GM19328 (cell line): ENCODE results near the gene OTOR.

ENCODE experiments used
- ATAC-seq: cut with Tn5 transposase; IDR thresholded peaks from one replicate; pipeline ENCODE4 v1.9.1; 2021; ENCODE audit warnings: mild to moderate bottlenecking, moderate library complexity; ENCODE audit not compliant: unreplicated experiment

OTOR gene, protein sequence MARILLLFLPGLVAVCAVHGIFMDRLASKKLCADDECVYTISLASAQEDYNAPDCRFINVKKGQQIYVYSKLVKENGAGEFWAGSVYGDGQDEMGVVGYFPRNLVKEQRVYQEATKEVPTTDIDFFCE

DNA sequence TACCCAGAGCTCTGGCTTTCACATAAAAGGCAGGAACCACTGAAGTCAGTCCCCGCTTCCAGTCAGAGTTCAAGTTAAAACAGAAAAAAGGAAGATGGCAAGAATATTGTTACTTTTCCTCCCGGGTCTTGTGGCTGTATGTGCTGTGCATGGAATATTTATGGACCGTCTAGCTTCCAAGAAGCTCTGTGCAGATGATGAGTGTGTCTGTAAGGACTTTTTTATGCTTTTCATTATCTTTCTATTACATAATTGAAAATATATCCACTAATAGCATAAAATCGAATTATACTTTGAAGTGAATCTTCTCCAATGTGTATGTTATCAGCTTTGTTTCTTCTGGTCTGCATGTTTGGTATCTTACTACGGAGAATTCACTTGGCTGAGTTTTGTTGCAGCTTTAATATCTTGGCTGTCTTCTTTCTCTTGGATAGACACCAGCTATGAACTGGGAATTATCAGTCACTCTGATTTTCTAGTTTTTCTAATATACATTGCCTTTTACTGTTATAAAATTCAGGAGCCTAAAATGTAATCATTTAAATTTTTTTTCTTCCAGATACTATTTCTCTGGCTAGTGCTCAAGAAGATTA lies at the start of gene OTOR:
TSS of gene OTOR (plus strand) at position 51 of the 593 bp plus-strand sequence. CDS start at position 95, 44 bp downstream.
- no peak for ATAC-seq

DNA sequence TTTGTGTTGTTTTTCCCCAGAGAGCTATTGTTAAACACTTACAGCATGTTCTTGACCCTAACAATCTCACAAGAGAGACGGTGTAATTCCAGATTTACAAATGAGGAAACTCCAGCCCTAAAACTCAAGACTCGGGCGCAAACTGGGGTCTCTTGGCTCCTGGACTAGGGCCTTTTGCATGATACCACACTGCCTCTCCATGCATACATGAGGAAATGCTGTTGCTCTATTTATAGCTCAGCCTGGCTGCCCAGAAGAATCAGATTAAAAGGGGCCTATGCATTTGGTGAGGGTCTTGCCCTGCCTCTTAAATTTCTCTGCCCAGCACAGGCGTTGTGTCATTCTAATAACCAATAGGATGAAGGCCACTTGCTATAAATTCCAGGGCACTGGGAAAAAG lies 48.9 kb upstream of the OTOR start:
- no peak for ATAC-seq

DNA sequence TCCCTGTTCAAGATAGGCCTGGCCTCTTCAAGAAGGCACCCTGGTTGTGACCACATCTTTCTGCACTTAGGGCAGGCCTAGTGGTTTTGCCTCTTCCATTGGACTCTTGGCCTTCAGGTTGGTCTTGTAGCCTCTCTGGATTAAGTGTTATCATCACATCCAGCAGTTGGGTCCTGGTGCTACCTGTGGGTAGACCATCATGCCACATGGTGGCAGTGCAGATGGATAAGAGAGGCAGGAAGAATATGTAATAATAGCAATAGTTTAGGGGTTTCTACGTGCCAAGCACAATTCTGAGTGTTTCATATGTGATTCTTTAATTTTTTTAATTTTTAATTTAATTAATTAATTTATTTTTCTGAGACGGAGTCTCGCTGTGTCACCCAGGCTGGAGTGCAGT lies 46.9 kb upstream of the OTOR start:
- ATAC-seq: no peak

DNA sequence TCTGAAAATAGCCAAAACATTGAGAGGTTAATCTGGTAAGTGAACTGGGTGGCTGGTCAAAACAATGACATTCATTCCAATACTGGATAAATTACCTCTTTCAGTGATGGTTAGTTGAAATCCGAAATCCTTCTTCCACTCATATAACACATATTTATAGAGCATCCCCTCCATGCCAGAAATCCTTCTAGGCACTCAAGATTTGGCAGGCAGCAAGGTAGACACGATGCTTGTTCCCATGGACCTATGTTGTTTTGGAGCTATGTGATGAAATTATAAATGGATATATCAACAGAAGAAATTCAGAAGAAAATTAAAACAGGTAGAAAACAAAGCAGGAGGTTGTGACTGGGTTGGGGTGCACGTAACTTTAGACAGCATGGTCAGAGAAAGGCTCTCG lies 44.6 kb upstream of the OTOR start:
- ATAC-seq: no peak

DNA sequence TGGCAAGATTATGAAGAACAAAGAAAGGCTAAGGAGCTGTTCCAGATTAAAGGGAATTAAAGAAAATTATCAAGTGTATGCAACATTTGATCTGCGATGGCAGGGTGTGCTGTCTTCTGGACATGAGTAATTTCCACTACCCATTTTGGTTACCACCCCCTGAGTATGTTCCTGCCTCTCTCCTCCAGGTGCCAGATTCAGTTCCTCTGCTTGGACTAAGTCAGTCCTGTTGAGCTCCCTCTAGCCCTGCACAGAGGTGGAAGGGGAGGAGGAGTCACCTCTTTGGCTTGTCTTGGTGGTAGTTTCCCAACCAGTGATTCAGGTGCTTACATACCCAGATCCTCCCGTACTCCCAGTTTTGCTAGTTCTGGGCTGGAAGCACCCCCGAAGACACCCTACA lies 40.5 kb upstream of the OTOR start:
- no peak for ATAC-seq

DNA sequence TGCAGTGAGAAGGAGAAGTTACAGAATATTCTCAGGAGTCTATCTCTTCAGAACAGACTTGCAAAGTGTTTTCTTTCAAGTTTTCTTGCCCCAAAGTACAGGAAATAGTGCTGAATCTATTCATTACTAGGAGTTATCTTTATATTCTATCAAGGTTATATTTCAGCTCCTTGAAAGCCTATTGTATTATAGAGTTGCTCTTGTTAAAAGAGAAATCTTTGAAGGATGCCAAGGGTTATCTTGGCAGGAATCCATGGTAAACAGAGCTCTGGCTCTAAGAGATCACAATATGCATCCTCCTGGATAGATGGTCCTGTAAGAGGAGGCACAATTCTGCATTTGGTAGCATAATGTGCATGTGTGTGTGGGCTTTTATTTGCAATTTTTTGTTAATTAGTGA lies 39.6 kb upstream of the OTOR start:
- no peak for ATAC-seq

DNA sequence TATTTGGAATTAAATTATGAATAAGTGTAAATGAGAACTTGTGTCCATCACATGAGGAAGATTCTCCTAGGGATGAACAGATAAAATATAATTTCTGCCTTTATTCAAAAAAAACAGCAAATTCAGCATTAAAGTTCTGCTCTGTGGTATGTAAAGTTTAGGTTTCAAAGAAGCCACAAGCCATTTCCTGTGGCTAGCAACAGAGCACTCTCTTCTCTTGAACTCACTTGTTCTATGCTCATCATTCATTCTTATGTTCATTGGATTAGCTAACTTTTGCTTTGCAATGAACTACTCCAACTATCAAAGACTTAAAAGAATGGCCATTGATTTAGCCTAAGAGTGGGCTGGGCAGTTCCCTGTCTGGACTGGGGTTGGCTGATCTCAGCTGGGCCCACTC lies 39.1 kb upstream of the OTOR start:
- ATAC-seq: peak; percentile 83

DNA sequence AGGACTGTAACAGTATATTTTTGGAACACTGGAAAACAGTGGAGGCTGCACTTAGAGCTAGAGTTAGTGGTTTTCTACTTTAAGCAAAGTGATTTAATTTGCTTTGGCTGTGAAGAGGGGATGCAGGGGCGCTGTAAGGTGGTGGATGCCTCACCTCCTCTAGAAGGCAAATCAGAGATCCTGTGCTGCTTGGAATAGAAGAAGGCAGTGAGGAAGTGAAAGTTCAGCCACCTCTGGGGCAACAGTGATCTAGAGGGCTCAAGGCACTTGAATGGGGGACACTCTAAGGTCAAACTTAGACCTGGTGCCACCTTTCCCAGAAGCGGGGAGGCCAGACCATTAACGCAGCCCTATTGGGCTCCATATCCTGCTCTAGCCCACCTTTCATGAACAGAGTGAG lies 37.4 kb upstream of the OTOR start:
- ATAC-seq: no peak

DNA sequence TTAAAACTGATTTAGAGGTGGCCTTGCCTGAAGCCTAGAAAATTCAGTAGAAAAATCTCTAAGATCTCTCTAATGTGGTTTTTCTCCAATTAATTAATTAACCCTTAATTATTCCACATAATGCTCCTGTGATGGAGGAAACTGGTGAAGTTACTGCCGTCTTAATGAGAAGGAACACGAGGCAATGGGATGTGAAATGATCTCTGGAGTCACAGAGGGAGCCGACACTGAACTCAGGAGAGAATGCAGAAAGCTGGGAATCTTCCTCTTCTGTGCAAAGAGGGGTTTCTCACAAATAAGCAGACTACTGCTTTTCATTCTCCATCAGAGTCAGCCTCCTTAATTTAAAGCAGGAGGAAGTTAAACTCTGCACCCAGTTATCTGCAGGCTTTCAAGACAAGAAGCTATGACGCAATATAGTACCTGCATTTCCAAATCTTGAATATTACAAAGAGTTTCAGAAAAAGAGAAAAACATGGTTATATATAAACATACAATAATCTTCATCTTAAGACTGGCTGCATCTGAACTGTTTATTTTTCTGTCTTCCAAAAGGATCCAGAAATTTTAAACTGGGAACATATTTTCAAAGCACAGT lies 36.4 kb upstream of the OTOR start:
- no peak for ATAC-seq

DNA sequence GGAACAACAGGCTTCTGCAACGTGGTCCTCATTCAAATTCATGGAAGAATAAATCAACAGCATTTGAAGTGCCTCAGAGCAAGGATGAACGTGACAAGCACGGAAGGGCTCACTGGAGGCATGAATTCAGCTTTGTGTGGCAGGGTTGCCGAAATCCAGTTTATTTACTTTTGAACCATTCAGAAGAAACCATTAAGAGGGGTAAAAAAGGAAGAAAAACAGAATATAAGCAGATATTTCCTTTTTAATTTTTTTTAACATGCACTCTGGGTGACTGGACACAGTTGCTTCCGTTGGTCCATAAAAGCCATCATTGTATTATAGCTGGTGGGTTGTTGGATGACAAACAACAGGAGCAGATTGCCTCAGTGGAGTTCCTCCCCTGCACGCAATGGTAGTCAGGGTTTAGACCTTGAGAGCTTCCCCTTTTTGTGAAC lies 35.6 kb upstream of the OTOR start:
- no peak for ATAC-seq

DNA sequence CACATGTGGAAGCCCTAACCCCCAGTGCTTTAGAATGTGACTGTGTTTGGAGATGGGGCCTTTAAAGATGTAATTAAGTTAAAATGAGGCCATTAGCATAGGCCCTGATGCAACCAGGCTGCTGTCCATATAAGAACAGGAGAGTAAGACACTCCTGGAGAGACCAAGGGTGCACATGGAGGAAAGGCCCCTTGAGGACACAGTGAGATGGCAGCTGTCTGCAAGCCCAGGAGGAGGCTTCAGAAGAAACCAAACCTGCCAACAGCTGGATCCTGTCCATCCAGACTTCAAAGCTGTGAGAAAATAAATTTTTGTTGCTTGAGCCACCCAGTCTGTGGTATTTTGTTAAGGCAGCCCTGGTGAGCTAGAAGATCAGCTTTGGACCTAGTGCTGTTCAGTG lies 35.1 kb upstream of the OTOR start:
- ATAC-seq: no peak

DNA sequence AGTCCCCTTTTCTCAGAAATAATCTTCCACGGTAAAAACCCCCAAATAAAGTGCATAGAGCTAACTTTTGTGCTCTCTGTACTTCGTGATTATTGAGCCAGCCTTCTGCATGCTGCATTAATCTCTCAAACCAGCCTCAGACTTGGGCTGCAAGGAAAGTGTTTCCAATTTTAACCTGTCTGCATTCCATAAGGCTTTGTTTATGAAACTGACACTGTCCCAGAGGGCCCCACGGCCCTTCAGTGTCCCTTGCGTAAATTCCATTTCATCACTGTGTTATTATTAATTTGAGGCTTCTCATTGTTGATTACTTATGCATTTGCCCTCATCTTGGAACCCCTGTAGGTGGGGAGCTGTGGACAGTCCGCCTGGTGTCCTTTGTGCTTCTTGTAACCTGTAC lies 33.9 kb upstream of the OTOR start:
- no peak for ATAC-seq

DNA sequence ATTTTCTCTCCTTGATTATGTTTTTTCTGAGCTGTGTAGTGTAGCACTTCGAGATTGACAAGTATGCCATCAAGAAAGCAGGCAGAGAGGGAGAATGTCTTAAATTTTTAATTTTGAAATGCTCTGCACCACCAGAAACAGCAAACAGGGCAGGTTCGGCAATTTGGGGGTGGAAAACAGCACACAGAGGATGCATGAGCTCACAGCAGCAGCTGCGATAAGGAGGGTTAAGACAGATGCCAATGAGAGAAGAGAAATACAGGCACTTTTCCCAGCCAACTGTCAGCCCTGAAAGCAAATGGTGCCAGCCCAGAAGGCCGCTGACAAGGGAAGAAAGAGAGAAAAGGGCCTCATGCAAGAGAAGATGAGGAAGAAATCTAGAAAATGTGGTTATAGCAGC lies 33.4 kb upstream of the OTOR start:
- ATAC-seq: no peak

DNA sequence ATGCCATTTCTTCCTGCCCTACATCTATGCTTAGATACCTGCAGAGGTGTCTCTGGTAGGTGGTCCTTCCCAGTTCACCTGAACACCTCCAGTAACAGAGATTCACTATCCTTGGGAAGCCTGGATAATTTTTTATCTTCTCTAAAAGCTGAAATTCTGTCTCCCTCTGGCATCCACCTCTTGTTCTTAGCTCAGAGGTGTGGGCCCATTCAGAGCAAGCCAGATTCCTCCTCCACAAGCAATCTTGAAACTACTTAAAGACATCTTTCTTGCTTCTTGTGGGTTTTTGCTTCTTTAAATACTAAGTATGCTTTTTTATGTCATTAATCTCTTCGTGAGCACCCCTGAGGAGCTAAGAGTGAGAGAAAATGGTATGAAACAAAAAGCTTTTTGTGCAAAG lies 28.7 kb upstream of the OTOR start:
- no peak for ATAC-seq

DNA sequence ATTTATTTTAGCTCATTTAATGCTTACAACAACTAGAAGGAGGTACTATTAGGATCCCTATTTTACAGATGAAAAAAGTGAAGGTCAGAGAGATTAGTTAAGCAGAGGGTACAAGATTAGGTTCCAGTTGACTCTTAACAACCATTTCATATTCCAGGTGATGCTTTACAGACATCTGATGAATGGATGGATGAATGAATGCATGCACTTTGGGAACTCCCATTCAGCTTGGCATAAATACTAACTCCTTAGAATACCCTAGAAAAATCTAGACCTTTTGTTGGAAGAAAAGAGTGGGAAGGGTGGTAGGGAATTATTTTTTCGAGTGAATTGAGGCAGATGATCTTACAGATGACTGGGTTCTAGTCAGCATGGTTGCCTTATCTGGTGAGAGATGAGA lies 19.1 kb upstream of the OTOR start:
- no peak for ATAC-seq

DNA sequence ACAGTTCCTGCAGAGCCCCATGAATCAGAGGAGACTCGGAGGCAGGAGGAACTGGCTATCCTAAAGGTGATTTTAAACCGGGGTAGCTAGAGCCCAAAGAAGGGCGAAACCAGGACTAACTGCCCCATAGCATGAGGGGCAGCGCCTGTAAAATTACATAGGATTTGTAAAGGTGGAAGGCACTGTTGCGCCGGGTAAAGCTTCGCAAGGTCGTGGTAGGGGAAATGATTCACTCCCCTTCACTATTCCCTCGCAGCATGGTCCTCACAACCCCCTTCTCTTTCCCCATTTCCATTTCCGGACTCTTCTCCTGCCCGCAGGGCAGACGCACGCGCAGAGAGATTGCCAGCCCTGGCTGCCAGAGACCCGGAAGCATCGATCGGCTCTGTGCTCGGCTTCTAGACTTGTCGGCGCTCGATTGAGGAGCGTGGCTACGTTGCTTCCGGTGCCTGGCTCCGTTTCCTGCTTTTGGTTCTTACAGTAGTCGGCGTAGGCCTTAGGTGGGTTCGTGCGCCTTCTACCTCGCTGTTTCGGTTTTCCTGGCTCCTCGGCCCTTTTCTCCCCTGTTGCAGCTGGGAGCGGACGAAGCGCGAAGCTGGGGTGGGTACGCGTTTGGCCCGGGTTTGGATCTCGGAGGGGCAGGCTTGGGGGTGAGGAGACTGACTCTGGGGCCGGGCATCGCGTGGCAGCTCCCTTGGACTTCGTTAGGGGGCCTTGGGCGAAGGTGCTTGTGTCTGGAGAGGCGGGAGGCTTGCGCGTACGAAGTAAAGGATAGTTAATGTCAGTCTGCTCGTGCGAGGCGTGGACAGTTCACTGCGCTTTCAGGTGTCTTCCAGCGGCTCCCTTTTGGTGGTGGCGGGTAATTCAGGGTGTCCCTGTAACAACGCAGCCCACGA lies 18.3 kb upstream of the OTOR start, which contains the start of gene SNRPB2:
TSS of gene SNRPB2 (plus strand) at position 462 of the 896 bp plus-strand sequence. CDS start 1,677 bp downstream, outside the sequence.
- peak; percentile 97 for ATAC-seq

DNA sequence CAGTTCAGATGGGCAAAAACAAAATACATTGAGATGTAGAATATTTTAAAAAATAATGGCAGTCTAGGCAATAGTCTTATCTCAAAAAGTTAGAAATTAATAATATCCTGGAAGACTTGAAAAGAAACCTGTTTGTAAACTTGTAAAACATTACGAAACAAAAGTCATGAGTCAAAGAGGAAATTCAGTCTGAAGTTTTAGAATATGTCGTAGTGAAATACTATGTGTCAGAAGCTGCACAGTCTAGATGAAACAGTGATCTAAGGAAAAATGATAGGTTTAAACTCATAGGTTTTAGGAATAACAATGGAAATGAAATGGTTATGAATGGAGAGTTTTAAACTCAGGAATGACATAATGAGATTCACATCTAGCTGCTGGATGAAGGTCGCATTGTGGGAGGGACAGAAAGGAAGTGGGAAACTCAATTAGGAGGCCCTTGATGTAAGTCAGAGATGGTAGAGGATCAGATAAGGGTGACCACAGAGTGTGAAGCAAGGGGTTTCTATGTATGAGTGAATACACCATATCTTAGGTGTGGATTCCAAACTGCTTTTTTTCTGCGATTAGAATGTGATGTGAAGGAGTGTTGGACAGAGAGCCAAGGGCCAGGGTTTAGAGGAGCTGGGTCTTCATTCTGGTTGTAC lies 15.5 kb upstream of the OTOR start:
- no peak for ATAC-seq

DNA sequence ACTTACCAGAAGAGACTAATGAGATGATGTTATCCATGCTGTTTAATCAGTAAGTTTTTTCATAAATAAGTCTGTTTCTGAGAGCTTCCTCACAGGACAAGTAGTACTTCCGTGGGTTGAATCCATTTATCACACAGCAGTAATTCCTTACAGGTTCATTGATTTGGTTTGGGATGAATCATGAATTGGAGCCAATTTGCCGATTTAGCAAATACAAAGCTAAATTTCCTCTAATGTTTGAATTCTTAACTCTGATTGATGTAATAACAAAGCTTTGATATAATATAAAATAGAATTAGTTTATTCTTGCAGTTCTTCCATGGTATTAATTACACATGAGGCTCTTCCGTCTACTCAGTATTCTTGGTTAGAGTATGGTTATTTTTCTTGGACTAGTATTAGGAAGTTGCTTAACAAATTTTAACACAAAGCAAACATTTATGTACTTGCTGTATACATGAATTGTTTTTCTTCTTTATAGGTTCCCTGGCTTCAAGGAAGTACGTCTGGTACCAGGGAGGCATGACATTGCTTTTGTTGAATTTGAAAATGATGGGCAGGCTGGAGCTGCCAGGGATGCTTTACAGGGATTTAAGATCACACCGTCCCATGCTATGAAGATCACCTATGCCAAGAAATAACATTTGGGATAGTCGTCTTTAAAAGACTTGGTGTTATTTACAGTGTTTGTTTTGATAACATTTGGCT lies 7.6 kb upstream of the OTOR start:
- no peak for ATAC-seq

DNA sequence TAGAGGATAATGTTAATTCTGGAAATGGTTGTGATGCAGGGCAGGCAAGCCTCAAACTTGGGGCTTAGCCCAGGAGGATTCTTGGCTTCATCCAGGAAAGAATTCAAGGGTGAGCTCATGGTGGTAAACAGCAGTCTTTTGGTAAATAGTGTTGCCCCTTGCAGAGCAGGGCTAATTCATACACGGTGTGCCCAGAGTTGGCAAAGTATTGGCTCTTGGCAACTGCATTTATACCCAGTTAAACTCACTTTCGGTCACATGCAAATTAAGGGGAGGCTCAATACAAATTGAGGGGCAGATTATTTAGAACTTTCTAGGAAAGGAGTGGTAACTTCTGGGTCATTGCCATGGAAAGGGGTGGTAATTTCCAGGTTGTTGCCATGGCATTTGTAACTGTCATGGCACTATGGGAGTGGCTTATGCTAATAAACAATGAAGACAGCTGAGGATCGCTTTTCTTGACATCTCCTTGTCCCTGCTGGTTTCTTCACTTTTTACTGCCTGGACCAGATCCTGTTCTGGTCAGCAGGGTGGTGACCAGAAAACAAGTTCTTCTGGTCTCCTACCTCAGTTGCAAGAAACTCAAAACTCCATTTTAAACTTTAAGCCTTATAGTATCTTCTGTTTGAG lies 3.9 kb upstream of the OTOR start:
- no peak for ATAC-seq

DNA sequence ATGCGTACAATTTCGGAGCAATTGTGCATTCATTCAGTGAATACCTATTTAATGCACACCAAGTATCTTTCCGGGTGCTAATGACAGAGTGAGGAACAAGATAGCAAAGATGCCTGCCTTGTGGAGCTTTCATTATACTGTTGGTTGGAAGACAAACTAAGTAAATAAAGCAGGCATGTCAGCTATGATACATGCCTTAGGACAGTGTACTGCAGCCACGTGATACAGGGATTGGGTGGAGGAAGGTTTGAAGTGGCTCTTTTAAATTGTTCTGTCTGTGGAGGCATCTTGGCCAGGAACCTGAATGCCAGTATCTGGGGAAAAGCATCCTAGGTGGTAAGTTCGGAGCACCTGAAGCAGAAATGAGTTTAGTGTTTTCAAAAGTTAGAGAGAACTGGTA lies 3.0 kb upstream of the OTOR start:
- ATAC-seq: no peak
